GM20000 (cell line): ENCODE data around the gene DNAJA1.

Experiments
- DNase-seq: peaks from one replicate; pipeline ENCODE4 v3.0.0; 2012; ENCODE audit warnings: low spot score
- CTCF ChIP-seq: IDR thresholded peaks from 2 replicates; pipeline ENCODE4 v1.5.1; 2012; ENCODE audit warnings: mild to moderate bottlenecking, control low read depth; ENCODE audit errors: extremely low read depth, missing control alignments

DNAJA1 gene

GRCh38 chr9:33032292-33032691 lies 7.2 kb downstream of the DNAJA1 start:
- no peak for TF ChIP-seq CTCF
- DNase-seq = no peak

- DNase-seq = no peak
- TF ChIP-seq CTCF = no peak
Measured at GRCh38 chr9:33032865-33033264, 7.8 kb downstream of the DNAJA1 start.

GRCh38 chr9:33040792-33041431 lies 15.8 kb downstream of the DNAJA1 start:
- DNase-seq = no peak
- no peak for TF ChIP-seq CTCF

GRCh38 chr9:33041432-33042188 lies 16.5 kb downstream of the DNAJA1 start:
- no peak for TF ChIP-seq CTCF
- no peak for DNase-seq

- no peak for DNase-seq
Measured at GRCh38 chr9:33042473-33042872, 17.4 kb downstream of the DNAJA1 start.

GRCh38 chr9:33043671-33044070 lies 18.6 kb downstream of the DNAJA1 start:
- TF ChIP-seq CTCF = no peak

More at GRCh38 chr9:33042473-33042872, 17.4 kb downstream of the DNAJA1 start:
- TF ChIP-seq CTCF = no peak

GRCh38 chr9:33044162-33044673 lies 19.1 kb downstream of the DNAJA1 start:
- TF ChIP-seq CTCF = no peak
- peak; percentile 85 for DNase-seq

More at GRCh38 chr9:33043671-33044070, 18.6 kb downstream of the DNAJA1 start:
- no peak for DNase-seq
